Measurements from ENCODE around the gene DLEC1. TPM values are rescaled to one million over a fixed set of nuclear protein-coding genes. Genes with fewer than 3 reads are reported as not detected.

The DLEC1 gene
- total RNA-seq, 1 experiment from 2014 or later, result not detected

DNA sequence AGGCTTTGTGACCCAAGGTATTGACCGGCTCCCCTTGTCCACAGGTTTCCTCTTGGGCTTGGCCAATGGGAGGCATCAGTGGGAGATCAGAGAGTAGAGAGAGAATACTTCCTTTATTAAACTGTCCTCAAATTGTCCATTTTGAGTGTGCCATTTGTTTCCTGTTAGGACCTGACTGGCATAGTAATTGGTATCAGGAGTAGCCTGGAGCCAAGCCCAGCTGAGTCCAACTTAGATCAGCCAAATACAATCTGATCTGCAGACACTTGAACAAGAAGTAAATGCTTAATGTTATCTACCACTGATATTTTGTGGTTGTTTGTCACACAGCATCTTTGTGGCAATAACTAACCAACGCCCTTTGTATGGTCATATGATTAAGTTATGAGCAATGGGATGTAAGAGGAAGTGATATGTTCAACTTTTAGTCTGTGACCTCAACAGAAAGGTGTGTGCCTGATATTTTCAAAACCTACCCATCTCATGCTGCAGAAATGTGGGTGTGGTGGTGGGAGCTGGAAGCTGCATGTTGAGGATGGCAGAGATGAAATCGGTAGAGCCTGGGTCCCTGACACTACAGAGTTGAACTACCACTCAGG, 112.8 kb downstream of the DLEC1 start:
- intact Hi-C loops (cut with micrococcal nuclease; ENCODE audit: unreplicated experiment), result no loop called here
- CTCF ChIA-PET, result no interaction called here
- H3K4me1 ChIP-seq (ENCODE audit: control insufficient read depth, insufficient read depth, low read length), result no peaks in the 10 kb centered on the region
- no peak overlapping the region for H3K4me3 ChIP-seq (ENCODE audit: low read depth in 2 of 2, low read length in 2 of 2)
- no peak overlapping the region for H3K27ac ChIP-seq (ENCODE audit: low read length)
- no TSS peak for BruUV-seq (replicated peaks)
- POLR2A ChIA-PET, result interaction anchor here (0.7 kb wide), 1 partner anchor 69 kb away, joined by 11 read pairs; no protein-coding TSS in a partner anchor
- H3K36me3 ChIP-seq (ENCODE audit: control insufficient read depth, insufficient read depth, low read length), result no peaks in the 10 kb centered on the region; the same call in 1 of the 2 replicates
- no peaks in the 10 kb centered on the region; the same call in 1 of the 2 replicates for H3K9me3 ChIP-seq (ENCODE audit: control insufficient read depth, insufficient read depth, low read depth, low read length)
- no peak for TF ChIP-seq TCF7L2 (IDR thresholded peaks at IDR 0.05; ENCODE audit: low read depth, low read length)
- TF ChIP-seq POLR2AphosphoS5 (IDR thresholded peaks at IDR 0.05; ENCODE audit: low read depth, low read length), result no peak
- TF ChIP-seq, protein P1, sequence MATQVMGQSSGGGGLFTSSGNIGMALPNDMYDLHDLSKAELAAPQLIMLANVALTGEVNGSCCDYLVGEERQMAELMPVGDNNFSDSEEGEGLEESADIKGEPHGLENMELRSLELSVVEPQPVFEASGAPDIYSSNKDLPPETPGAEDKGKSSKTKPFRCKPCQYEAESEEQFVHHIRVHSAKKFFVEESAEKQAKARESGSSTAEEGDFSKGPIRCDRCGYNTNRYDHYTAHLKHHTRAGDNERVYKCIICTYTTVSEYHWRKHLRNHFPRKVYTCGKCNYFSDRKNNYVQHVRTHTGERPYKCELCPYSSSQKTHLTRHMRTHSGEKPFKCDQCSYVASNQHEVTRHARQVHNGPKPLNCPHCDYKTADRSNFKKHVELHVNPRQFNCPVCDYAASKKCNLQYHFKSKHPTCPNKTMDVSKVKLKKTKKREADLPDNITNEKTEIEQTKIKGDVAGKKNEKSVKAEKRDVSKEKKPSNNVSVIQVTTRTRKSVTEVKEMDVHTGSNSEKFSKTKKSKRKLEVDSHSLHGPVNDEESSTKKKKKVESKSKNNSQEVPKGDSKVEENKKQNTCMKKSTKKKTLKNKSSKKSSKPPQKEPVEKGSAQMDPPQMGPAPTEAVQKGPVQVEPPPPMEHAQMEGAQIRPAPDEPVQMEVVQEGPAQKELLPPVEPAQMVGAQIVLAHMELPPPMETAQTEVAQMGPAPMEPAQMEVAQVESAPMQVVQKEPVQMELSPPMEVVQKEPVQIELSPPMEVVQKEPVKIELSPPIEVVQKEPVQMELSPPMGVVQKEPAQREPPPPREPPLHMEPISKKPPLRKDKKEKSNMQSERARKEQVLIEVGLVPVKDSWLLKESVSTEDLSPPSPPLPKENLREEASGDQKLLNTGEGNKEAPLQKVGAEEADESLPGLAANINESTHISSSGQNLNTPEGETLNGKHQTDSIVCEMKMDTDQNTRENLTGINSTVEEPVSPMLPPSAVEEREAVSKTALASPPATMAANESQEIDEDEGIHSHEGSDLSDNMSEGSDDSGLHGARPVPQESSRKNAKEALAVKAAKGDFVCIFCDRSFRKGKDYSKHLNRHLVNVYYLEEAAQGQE (IDR thresholded peaks at IDR 0.05; ENCODE audit: insufficient read depth in 1 of 2, low read depth in 2 of 2, low read length in 1 of 2), result no peak
- TF ChIP-seq, protein P2, sequence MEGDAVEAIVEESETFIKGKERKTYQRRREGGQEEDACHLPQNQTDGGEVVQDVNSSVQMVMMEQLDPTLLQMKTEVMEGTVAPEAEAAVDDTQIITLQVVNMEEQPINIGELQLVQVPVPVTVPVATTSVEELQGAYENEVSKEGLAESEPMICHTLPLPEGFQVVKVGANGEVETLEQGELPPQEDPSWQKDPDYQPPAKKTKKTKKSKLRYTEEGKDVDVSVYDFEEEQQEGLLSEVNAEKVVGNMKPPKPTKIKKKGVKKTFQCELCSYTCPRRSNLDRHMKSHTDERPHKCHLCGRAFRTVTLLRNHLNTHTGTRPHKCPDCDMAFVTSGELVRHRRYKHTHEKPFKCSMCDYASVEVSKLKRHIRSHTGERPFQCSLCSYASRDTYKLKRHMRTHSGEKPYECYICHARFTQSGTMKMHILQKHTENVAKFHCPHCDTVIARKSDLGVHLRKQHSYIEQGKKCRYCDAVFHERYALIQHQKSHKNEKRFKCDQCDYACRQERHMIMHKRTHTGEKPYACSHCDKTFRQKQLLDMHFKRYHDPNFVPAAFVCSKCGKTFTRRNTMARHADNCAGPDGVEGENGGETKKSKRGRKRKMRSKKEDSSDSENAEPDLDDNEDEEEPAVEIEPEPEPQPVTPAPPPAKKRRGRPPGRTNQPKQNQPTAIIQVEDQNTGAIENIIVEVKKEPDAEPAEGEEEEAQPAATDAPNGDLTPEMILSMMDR (IDR thresholded peaks at IDR 0.05), result no peak
- no peak for TF ChIP-seq SIN3A (IDR thresholded peaks at IDR 0.05; ENCODE audit: borderline replicate concordance, insufficient read depth, low read depth, low read length)
- ATAC-seq (no peak), DNase-seq (ENCODE audit: low read depth, low spot score) (no peak)
- in situ Hi-C loops (cut with HindIII; ENCODE audit: low pct_unique_long_range_greater_than_20kb, low sequenced_read_pairs), result no loop called here
- no peaks in the 10 kb centered on the region for H3K27me3 ChIP-seq (ENCODE audit: control insufficient read depth, insufficient read depth, low read length)

DNA sequence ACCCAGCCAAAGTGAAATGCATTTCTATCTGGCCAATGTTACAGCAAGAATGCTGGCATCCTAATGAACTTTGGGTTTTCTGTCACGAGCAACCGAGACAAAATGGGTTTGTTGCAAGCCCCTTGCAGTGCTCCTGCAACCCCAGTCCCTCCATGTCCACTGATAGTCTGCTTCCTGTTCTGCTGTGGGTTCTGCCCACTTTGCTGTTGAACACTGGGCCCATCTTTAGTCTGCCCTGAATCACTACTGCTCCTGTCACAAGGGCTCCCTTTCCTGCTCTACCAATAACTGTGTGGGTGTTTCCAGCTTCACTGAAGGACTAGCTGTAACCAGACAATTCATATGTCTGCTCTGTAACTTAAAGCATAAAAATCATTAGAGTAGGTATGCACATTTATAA, 113.6 kb downstream of the DLEC1 start:
- ChIA-PET POLR2A (interaction anchor here (0.7 kb wide), 1 partner anchor 68 kb away, joined by 11 read pairs; no protein-coding TSS in a partner anchor), CTCF (no interaction called here)
- Histone ChIP-seq H3K9me3 (ENCODE audit: control insufficient read depth, insufficient read depth, low read depth, low read length) (no peaks in the 10 kb centered on the region), H3K4me1 (ENCODE audit: control insufficient read depth, insufficient read depth, low read length) (no peaks in the 10 kb centered on the region), H3K36me3 (ENCODE audit: control insufficient read depth, insufficient read depth, low read length) (no peaks in the 10 kb centered on the region; the same call in 1 of the 2 replicates), H3K4me3 (ENCODE audit: low read depth in 2 of 2, low read length in 2 of 2) (no peak overlapping the region), H3K27ac (ENCODE audit: low read length) (no peak overlapping the region), H3K27me3 (ENCODE audit: control insufficient read depth, insufficient read depth, low read length) (no peaks in the 10 kb centered on the region)
- ATAC-seq (no peak), DNase-seq (ENCODE audit: low read depth, low spot score) (no peak)
- TF ChIP-seq, protein P1 (IDR thresholded peaks at IDR 0.05; ENCODE audit: insufficient read depth in 1 of 2, low read depth in 2 of 2, low read length in 1 of 2), result no peak
- TF ChIP-seq, protein P2 (IDR thresholded peaks at IDR 0.05), result no peak
- TF ChIP-seq POLR2AphosphoS5 (IDR thresholded peaks at IDR 0.05; ENCODE audit: low read depth, low read length) (no peak), SIN3A (IDR thresholded peaks at IDR 0.05; ENCODE audit: borderline replicate concordance, insufficient read depth, low read depth, low read length) (no peak), TCF7L2 (IDR thresholded peaks at IDR 0.05; ENCODE audit: low read depth, low read length) (no peak)
- BruUV-seq (replicated peaks), result no TSS peak
- intact Hi-C loops (cut with micrococcal nuclease; ENCODE audit: unreplicated experiment), result no loop called here
- in situ Hi-C loops (cut with HindIII; ENCODE audit: low pct_unique_long_range_greater_than_20kb, low sequenced_read_pairs), result no loop called here
